HT1080 (cell line): ENCODE measurements around the gene AMBP. TPM values are rescaled to one million over a fixed set of nuclear protein-coding genes. Genes with fewer than 3 reads are reported as not detected.

Source experiments
- DNase-seq: peaks from one replicate; pipeline ENCODE4 v3.0.0-alpha.2; 2015; ENCODE audit warnings: low read depth
- total RNA-seq: library from RNA; depleted of rRNA; stranded (reverse); fragments of >200 nt; shearing (Covaris generic); gene quantifications from 2 replicates; pipeline ENCODE4 v1.2.3, GENCODE V29; 2014; rRNA removed

Gene AMBP
- total RNA-seq, 1 experiment from 2014 or later: 0.47 TPM

DNA sequence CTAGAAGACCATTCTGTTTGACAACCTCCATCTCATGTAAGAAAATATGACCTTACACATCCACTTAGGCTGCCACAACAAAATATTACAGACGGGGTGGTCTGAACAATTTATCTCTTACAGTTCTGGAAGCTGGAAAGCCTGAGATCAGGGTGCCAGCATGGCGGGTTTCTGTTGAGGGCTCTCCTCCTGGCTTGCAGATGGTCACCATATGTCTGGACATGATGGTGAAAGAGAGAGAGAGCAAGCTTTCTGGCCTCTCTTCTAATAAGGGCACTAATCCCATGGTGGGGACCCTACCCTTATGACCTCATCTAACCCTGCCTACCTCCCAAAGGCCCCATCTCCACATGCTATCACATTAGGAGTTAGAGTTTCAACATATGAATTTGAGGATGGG lies 66.0 kb downstream of the AMBP start:
- DNase-seq: no peak

DNA sequence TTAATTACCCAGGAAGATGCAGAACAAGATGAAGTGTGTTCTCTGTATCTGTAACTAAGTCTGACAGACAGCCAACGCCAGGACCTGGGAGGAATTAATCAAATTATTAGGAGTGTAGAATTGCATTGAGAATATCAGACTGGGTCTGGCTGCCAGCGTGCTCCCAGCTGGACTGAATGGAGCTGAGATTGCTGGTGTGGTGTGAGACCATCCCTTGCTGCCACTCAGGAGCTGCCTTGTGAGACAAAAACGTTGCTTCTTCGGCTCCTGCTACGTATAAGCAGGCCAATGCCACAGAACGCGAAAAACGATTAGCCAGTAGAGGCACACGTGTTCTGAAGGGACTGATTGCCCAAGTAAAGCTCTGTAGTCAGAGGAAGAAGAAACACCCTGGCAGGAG lies 66.8 kb downstream of the AMBP start:
- DNase-seq: no peak

Other genes starting within 250 kb of the AMBP start
- 2.2 and 4.3 TPM in 2 replicates for gene ZNF618, start 202.0 kb downstream of the AMBP start, total RNA-seq
- gene KIF12, start 21.0 kb upstream of the AMBP start, total RNA-seq: not detected in 2 replicates
- gene COL27A1, start 77.2 kb upstream of the AMBP start, total RNA-seq: 19.1 and 21.1 TPM in 2 replicates
- not detected in 2 replicates for gene ORM1, start 244.8 kb upstream of the AMBP start, total RNA-seq